Embryonic facial prominence (tissue), 1 donor: ENCODE measurements around the gene ACP7.
"Not testable (repeated sequence)": the region's sequence is repeated elsewhere in the genome, so short reads cannot be mapped to it uniquely, and the experiment has no call there.

Experiments used
- DNase-seq: peaks from one replicate; pipeline ENCODE4 v3.0.0-alpha.2; 2016; ENCODE audit errors: extremely low spot score

The ACP7 gene, protein sequence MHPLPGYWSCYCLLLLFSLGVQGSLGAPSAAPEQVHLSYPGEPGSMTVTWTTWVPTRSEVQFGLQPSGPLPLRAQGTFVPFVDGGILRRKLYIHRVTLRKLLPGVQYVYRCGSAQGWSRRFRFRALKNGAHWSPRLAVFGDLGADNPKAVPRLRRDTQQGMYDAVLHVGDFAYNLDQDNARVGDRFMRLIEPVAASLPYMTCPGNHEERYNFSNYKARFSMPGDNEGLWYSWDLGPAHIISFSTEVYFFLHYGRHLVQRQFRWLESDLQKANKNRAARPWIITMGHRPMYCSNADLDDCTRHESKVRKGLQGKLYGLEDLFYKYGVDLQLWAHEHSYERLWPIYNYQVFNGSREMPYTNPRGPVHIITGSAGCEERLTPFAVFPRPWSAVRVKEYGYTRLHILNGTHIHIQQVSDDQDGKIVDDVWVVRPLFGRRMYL

DNA sequence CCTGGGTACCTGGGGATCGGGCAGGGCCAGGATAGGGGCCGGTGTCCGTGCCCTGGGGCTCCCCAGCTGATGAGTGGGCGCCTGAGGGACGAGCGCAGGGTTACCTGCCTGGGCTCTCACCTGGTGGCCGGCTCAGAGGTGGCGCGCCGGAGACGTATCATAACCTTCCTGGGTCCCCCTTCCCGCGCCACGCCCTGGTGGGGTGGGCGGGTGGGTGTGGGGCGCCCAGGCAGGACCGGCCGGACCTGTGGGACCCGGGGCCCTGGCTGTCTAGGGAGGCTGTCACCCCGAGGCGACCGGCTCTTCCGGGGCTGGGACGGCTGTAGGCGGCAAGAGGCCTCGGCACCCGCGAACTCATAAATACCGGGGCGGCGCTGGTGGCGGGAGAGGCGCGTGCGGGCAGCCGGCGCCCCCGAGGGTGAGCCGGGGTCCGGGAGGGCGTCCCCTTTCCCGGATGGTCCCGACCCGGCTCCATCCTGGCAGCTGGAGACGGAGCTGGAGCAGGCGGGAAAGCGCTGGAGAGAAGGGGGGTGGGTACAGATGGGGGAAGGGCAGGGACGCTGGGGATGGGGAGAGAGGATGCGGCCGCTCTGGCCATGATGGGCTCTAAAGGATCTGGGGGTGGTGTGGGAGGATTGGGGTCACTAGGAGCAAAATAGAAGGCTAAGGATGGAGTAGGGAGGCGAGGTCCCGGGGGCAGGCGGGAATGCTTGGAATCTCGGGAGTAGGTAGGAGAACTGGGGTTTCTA lies at the start of gene ACP7:
Gene ACP7 (plus strand): TSS at position 386 of the 749 bp plus-strand sequence. CDS start 902 bp downstream, outside the sequence.
- no peak for DNase-seq

DNA sequence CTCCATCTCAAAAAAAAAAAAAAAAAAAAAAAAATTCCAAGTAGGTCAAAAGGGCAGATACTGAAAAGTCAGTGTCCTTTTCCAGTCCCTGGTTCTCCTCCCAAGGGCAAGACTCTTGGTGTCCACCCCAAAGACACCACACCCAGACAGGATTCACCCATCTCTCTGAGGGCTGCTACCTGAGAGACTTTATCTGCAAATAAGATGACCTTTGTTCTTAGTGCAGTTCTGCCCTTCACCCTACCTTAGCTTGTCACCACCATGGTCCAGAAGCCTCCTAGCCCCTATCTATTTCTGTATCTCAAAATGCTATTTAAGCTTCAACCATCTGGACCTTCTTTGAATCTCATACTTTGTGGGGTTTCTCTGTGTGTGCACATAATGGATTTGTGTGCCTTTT lies 47.6 kb upstream of the ACP7 start:
- no peak for DNase-seq

DNA sequence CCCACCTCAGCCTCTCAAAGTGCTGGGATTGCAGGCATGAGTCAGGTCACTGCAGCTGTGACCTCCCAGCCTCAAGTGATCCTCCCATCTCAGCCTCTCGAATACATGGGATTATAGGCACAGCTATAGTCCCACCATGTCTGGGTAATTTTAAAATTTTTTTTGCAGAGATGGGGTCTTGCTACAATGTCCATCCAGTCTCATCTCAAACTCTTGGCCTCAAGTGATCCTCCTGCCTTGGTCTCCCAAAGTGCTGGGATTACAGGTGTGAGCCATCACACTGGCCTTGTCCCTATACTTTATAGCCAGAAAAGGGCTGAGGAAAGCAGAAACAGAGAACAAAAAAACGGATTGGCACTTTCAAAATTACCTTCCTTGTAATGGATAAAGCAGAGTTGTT lies 47.0 kb upstream of the ACP7 start:
- DNase-seq, result no peak

DNA sequence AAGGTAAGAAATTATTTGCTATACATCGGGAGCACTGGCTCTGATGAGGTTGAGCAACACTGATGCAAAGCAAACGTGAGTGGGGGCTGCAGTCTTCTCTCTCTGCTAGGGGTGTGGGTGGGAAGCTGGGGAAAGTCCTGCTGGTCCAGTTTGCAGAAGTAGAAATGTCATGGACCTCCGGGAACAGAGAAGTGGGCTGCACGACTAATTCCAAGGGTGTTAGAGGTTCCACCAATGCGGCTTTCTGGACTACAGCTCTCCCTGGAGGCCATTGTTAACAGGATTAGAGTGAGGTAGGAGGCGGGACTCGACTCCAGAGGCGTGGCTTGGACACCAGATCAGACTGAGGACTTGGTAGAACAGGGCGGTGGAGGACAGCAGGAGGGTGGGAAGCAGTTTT lies 46.1 kb upstream of the ACP7 start:
- no peak for DNase-seq

DNA sequence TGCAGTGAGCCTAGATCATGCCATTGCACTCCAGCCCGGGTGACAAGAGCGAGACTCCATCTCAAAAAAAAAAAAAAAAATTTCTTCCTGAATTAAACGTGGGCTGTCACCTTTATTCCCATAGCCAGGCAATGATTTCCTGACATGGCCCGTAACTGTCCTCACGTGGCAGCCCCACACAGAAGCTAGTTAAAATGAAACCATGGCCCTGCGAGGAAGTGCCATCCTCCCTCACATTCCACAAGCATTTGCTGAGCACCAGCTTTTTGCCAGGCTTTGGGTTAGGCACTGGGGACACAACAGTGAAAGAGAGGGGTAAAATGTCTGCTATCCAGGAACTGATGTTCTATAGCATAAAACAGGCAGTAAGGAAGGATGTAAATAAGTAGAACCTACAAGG lies 38.7 kb upstream of the ACP7 start:
- DNase-seq, result no peak

DNA sequence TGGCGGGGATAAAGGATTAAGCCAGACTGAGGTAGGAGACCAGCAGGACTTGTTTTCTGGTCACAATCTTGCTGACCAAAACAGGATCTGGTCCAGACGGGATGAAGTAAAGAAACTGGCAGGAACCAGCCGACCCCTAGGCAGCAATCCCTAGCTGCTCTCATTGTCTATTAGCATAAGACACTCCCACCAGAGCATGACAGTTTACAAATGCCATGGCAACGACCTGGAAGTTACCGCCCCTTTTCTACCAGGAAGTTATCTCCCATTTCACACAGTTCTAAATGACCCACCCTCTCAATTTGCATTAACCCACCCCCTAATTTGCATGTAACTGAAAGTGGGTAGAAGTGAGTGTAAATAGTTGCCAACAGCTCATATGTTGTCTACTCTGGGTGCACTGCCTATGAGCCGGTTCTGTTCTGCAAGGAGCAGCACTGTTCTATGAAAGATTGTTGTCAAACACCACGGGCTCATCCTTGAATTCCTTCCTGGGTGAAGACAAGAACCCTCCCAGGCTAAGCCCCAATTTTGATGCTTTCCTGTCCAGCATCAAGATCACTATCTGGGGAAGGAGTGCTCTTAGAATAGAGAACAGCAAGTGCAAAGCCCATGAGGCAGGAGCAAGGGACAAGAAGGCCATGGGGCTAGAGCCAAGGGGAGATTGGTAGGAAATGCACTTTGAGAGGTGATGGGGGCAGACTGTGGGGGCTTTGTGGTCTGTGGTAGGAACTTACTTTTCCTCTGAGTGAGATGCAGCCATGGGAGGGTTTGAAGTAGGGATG lies 37.9 kb upstream of the ACP7 start:
- no peak for DNase-seq

DNA sequence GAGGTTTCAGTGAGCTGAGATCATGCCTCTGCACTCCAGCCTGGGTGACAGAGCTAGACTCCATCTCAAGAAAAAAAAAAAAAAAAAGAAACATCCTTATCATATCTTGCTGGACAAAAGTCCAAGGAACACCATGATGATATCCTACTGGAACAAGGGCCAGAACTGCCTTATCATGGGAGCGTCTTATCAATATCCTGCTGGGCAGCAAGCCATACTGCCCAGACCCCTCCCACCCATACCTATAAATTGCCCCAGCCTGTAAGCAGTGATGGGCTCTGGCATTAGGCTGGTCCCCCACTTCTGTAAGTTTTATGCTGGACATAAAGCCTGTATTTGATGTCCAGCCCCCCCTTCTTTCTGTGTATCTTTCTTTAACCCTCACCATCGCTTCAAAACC lies 37.1 kb upstream of the ACP7 start:
- no peak for DNase-seq

DNA sequence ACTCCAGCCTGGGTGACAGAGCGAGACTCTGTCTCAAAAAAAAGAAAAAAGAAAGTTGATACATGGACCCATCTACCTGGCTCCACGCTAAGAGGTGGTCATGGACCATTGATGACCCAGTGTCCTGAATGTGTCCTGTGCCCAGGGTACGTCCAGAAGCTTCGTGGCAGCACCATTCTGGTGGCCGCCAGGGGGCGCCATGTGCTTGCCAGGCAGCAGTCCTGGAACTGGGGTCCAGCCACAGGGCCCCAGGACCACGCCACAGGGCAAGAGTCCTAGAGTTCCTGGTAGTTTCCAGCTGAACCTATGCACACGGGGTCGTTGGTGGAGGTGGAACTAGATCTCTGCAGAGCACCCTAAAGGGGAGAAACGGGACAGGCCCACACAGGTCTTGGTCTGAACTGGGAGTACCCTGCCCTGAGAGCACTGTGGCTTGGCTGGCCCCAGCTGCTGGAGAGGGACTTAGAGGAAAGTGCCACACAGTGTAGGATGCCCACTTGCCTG lies 31.9 kb upstream of the ACP7 start:
- DNase-seq, result no peak

DNA sequence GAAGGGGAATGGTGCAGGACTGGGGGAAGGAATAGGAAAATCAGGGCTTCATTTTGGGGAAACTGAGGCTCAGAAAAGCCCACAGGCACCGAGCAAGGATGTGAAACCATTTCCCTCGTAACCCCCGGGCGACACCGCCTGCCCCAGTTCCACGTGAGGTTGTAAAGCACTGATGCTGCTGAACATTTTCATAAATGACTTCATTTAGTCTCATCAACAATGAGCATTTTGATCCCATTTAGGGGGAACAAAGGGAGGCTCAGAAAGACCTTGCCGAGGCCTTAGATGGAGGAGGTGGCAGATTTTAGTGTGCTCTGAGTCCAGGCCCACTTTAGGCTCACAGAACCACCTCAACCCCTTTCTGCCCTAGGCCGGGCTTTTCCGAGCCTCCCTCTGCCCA lies 31.3 kb upstream of the ACP7 start:
- no peak for DNase-seq

DNA sequence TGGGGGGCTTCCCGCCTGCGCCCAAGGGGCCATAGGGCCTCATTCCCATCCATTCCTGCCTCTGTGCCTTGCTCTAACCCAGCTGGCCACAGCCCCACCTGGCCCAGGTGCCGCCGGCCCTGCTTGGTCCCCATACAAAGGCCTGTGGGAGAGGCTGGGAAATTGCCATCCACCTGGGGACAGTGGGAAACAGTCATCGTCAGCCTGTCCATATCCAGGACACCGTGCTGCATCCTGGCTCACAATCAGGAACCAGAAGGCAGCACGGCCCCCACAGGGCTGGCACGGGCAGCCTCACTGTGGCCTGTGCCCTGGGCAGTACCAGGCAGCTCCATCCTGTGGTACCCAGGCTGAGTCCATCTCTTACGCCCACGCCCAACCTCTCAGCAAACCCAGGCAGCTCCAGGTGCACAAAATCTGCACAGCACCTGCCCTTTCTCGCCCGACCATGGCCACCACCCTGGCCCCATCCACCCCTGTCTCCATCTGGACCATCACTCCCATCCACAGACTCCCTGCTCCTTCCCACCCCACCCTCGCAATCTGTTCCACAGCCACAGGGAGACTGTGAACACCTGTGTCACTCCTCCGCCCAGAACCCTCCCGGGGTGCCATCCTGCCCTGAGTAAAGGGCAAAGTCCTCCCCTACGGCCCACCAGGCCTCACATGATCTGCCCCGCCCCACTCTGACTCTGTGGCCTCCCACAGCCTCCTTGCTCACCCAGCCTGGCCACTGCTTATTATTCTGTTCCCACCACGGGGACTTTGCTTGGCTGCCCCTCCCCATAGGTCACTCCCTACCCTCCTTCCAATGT lies 30.7 kb upstream of the ACP7 start:
- no peak for DNase-seq

DNA sequence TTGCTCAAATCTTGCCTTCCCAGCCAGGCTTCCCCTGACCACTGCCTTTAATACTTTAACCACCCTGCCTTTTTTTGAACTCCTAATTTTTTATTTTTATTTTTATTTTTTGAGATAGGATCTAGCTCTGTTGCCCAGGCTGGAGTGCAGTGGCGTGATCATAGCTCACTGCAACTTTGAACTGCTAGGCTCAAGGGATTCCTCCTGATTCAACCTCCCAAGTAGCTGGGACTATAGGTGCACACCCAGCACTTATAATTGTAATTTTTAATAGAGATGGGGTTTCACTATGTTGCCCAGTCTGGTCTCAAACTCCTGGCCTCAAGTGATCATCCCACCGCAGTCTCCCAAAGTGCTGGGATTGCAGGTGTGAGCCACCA lies 30.1 kb upstream of the ACP7 start:
- no peak for DNase-seq

DNA sequence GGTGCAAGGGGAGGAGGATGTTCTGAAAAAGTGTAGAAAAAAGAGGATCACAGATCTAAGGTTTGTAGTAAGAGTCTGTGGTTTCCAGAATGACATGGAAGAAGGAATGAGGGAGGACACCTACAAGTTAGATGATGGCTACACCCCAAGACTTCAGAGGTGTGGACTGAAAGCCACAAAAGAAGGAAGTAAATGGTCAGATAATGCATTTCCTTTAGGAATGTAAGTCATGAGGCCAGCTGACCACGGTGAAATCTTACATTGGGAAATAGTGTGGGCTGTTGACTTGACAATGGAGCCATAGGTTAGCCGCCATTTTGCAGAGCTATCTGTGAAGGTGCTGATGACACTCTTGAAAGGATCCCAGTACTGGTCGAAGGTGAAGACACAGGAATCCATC lies 26.6 kb upstream of the ACP7 start:
- DNase-seq, result no peak

DNA sequence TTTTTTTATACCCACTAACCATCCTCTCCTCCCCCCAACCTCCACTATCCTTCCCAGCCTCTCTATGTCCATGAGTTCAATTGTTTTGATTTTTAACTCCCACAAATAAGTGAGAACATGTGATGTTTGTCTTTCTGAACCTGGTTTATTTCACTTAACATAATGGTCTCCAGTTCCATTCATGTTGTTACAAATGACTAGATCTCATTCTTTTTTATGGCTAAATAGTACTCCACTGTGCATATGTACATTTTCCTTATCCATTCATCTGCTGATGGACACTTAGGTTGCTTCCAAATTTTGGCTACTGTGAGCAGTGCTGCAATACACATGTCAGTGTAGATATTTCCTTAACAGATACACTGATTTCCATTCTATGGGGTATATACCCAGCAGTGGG lies 24.9 kb upstream of the ACP7 start:
- DNase-seq, result no peak

DNA sequence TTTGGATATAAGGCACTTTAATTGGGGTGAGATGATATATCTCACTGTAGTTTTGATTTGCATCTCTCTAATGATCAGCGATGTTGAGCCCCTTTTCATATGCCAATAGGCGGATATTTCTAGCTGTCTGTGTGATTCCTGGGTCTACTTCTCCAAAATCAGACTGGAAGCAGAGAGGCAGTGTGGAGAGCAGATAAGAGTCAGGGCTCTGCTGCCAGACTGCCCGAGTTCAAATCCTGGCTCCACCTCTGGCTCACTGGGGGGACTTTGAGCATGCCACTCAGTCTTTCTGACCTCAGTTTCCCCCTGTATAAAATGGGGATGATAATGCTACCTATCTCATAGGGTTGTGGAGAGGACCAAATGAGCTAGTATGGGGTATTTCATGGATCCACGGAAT lies 24.0 kb upstream of the ACP7 start:
- DNase-seq, result no peak

DNA sequence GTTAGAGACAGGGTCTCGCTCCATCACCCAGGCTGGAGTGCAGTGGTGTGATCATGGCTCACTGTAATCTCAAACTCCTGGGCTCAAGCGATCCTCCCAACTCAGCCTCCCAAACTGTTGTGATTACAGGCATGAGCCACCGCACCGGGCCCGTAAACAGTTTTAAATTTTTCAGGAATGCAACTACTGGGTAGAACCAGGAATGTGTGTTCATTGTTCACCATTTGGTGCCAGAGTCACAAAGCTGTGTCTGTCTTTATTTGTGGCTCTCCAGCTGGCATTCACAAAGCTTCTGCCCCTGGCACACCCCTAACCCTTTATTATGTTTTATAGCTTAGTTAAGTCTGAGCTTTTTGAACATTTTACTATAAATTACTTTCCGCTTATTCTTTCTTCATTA lies 19.8 kb upstream of the ACP7 start:
- DNase-seq, result no peak

DNA sequence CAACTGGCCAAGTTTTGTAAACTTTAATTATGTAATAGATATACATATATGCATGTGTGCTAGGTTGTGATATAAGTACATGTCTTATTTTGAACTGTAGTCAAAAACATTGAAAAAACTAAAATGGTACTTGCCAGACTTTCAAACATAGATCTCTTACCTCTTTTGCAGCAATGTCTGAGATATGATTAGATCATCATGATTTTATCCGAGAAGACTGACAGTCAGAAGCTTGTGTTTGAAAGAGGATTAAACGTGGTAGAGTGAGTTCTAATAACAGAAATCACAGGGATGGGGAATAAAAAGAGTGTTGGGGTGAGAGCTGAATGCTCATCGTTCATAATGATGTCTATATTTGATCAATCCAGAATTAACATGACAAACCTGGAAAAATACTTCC lies 18.2 kb upstream of the ACP7 start:
- no peak for DNase-seq

DNA sequence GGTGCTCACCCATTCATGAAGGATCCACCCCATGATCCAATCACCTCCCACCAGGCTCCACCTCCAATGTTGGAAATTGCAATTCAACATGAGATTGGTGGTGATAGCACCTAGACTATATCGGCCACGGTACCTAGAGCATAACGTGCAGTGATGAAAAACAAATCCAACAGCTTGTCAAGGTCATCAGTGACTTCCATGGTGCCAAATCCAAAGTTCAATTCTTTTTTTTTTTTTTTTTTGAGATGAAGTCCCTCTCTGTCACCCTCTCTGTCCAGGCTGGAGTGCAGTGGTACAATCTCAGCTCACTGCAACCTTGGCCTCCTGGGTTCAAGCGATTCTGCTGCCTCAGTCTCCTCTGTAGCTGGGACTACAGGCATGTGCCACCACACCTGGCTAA lies 17.1 kb upstream of the ACP7 start:
- DNase-seq, result no peak

DNA sequence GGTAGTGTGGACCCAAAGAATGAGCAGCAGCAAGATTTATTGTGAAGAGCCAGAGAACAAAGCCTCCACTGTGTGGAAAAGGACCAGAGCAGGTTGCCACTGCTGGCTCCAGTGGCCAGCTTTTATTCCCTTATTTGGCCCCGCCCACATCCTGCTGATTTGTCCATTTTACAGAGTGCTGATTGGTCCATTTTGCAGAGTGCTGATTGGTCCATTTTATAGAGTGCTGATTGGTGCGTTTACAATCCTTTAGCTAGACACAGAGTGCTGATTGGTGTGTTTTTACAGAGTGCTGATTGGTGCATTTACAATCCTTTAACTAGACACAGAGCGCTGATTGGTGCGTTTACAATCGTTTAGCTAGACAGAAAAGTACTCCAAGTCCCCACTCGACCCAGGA lies 15.9 kb upstream of the ACP7 start:
- DNase-seq, result not testable (repeated sequence)

DNA sequence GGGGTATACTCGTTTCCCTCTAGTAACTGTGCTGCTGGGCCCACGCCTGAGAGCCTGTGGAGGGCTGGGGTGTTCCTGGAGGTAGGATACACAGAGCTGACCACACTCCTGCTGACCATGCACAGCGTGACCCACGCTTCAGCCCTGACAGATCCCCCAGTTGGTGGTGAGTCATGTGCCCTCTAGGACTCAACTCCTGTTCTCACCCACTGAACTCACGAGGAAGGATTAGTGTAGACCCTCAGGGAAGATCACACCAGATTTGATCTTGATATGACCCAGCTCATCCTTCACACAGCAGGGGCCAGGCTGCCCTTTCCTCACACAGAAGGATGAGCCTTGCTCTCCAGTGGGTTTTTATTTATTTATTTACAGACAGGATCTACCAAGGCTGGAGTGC lies 13.3 kb upstream of the ACP7 start:
- DNase-seq, result no peak

DNA sequence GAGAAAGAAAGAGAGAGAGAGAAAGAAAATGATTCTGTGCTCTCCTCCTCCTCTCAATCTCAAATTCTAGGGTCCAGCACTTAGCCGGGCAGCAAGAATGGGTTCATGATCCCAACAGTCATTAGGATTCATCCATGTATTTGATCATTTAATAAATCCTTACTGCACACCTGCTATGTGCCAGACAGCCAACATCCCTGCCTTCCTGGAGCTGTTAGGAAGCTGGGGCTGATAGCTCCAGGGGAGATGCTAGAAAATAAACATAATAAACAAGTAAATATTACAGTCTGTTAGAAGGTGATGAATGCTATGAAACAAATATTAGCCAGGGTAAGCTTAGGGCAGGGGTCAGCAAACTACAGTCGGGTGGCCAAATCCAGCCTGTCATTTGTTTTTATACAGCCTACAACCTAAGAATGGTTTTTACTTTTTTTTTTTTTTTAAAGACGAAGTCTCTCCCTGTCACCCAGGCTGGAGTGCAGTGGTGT lies 9.9 kb upstream of the ACP7 start:
- no peak for DNase-seq

DNA sequence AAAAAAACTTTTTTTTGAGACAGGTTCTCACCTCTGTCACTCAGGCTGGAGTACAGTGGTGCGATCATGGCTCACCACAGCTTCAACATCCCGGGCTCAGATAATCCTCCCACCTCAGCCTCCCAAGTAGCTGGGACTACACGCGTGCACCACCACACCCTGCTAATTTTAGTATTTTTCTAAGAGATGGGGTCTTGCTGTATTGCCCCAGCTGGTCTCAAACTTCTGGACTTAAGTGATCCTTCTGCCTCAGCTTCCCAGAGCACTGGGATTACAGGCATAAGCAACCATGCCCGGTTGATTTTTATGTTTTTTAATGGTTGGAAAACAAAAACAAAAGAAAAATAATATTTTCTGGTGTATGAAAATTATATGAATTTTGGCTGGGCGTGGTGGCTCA lies 9.2 kb upstream of the ACP7 start:
- DNase-seq, result no peak
